B cell (primary cell): Measurements from ENCODE around the gene RTKN.

Experiments used
- CTCF ChIP-seq: fragments of 200-600 bp; IDR thresholded peaks from one replicate; pipeline ENCODE4 v1.8.0; 2022; ENCODE audit warnings: antibody characterized with exemption, mild to moderate bottlenecking
- EZH2 ChIP-seq: IDR thresholded peaks from 2 replicates; pipeline ENCODE4 v1.6.1; 2012; ENCODE audit warnings: borderline replicate concordance, low read depth, mild to moderate bottlenecking, moderate library complexity, low read length; ENCODE audit not compliant: insufficient read depth, poor library complexity, severe bottlenecking

GRCh38 chr2:74414881-74415761 lies 26.6 kb downstream of the RTKN start:
- TF ChIP-seq CTCF (peak; percentile 25), EZH2 (no peak)
